Stimulated activated CD8-positive, alpha-beta memory T cell treated with anti-CD3 and anti-CD28 coated beads, Interleukin-7, amount 100 ng/mL, for 24 hours (primary cell): Measurements from ENCODE around the gene USP34.
"Not testable (repeated sequence)": the region's sequence is repeated elsewhere in the genome, so short reads cannot be mapped to it uniquely, and the experiment has no call there.

Source experiments
- DNase-seq: peaks from one replicate; pipeline ENCODE4 v3.0.0-alpha.2; 2020; ENCODE audit warnings: low read depth

Gene USP34

GRCh38 chr2:61470965-61471904, at the start of gene USP34:
Gene USP34 (minus strand): TSS chr2:61471087. CDS start chr2:61470692, 395 bp downstream.
- DNase-seq, result peak; percentile 84

GRCh38 chr2:61520261-61520660, 49.4 kb upstream of the USP34 start:
- no peak for DNase-seq

- no peak for DNase-seq
These were observed 42.0 kb upstream of the USP34 start for GRCh38 chr2:61512768-61513398.

GRCh38 chr2:61510674-61511671, 40.1 kb upstream of the USP34 start:
- no peak for DNase-seq

GRCh38 chr2:61504949-61505348, 34.1 kb upstream of the USP34 start:
- no peak for DNase-seq

GRCh38 chr2:61499060-61499459, 28.2 kb upstream of the USP34 start:
- DNase-seq, result no peak

GRCh38 chr2:61493523-61493942, 22.6 kb upstream of the USP34 start:
- DNase-seq, result no peak

- no peak for DNase-seq
These were observed 21.6 kb upstream of the USP34 start for GRCh38 chr2:61492476-61492875.

GRCh38 chr2:61485281-61485680, 14.4 kb upstream of the USP34 start:
- DNase-seq, result no peak

GRCh38 chr2:61478086-61478485, 7.2 kb upstream of the USP34 start:
- DNase-seq, result no peak

GRCh38 chr2:61476929-61477589, 6.2 kb upstream of the USP34 start:
- DNase-seq, result not testable (repeated sequence)

- no peak for DNase-seq
These were observed 1.3 kb upstream of the USP34 start for GRCh38 chr2:61471905-61472805.

- DNase-seq, result peak; percentile 73
These were observed 550 bp downstream of the USP34 start for GRCh38 chr2:61470122-61470951.

GRCh38 chr2:61469424-61470121, 1.3 kb downstream of the USP34 start:
- no peak for DNase-seq

GRCh38 chr2:61468231-61468630, 2.7 kb downstream of the USP34 start:
- not testable (repeated sequence) for DNase-seq

- DNase-seq, result no peak
These were observed 5.8 kb downstream of the USP34 start for GRCh38 chr2:61465045-61465444.

- no peak for DNase-seq
These were observed 7.0 kb downstream of the USP34 start for GRCh38 chr2:61463769-61464475.

- no peak for DNase-seq
These were observed 9.5 kb downstream of the USP34 start for GRCh38 chr2:61461404-61461803.
